ENCODE data around the gene TBC1D22A.

- TF ChIP-seq POLR2A (IDR thresholded peaks at IDR 0.05) = no peak
- no peak for TF ChIP-seq CTCF (IDR thresholded peaks at IDR 0.05)
These were observed 327.5 kb downstream of the TBC1D22A start for GRCh38 chr22:47089796-47090460.

All from Peyer's patch (tissue), 4 donors.